GOT3 (cell line): ENCODE measurements around the gene SPI1.
"Not testable (repeated sequence)": the region's sequence is repeated elsewhere in the genome, so short reads cannot be mapped to it uniquely, and the experiment has no call there.

Experiments
- DNase-seq: peaks from one replicate; lab custom pipeline; 2025; ENCODE audit warnings: mixed read lengths; lab: John Stamatoyannopoulos, UW

SPI1 gene

GRCh38 chr11:47340980-47341775 is 37.2 kb downstream of the SPI1 start:
- DNase-seq, result no peak

GRCh38 chr11:47340010-47340409 is 38.3 kb downstream of the SPI1 start:
- DNase-seq, result no peak

- DNase-seq, result no peak
Measured at GRCh38 chr11:47338396-47339241, 39.7 kb downstream of the SPI1 start.

GRCh38 chr11:47337229-47337924 is 41.0 kb downstream of the SPI1 start:
- no peak for DNase-seq

- no peak for DNase-seq
Measured at GRCh38 chr11:47336595-47336994, 41.8 kb downstream of the SPI1 start.

- DNase-seq, result no peak
Measured at GRCh38 chr11:47335733-47336132, 42.6 kb downstream of the SPI1 start.

GRCh38 chr11:47334699-47335411 is 43.5 kb downstream of the SPI1 start:
- not testable (repeated sequence) for DNase-seq

- no peak for DNase-seq
Measured at GRCh38 chr11:47333886-47334443, 44.4 kb downstream of the SPI1 start.

- no peak for DNase-seq
Measured at GRCh38 chr11:47333526-47333845, 44.9 kb downstream of the SPI1 start.

- no peak for DNase-seq
Measured at GRCh38 chr11:47332791-47333525, 45.4 kb downstream of the SPI1 start.

- no peak for DNase-seq
Measured at GRCh38 chr11:47332303-47332711, 46.0 kb downstream of the SPI1 start.

GRCh38 chr11:47331454-47332302 is 46.7 kb downstream of the SPI1 start:
- DNase-seq, result no peak

GRCh38 chr11:47329987-47330931 is 48.1 kb downstream of the SPI1 start:
- DNase-seq, result no peak

- DNase-seq, result no peak
Measured at GRCh38 chr11:47329431-47329986, 48.8 kb downstream of the SPI1 start.

- no peak for DNase-seq
Measured at GRCh38 chr11:47328449-47329390, 49.6 kb downstream of the SPI1 start.

- no peak for DNase-seq
Measured at GRCh38 chr11:47327949-47328348, 50.4 kb downstream of the SPI1 start.

- no peak for DNase-seq
Measured at GRCh38 chr11:47327025-47327424, 51.3 kb downstream of the SPI1 start.
